Esophagus muscularis mucosa (tissue), 4 donors: Measurements from ENCODE around the gene UGT1A3. TPM values are rescaled to one million over a fixed set of nuclear protein-coding genes. Genes with fewer than 3 reads are reported as not detected.

ENCODE experiments used
- DNase-seq: peaks from one replicate; pipeline ENCODE4 v3.0.0-alpha.2; 2017; ENCODE audit errors: extremely low spot score
- H3K27ac ChIP-seq, 4 donors: fragments of 200-600 bp; sonication (generic); replicated peaks in 1 of 4; 1 replicate in 3 of 4; 2 replicates in 1 of 4; pipeline ENCODE4 v1.5.1; 2016 to 2019; ENCODE audit warnings: mild to moderate bottlenecking in 1 of 4
- H3K27me3 ChIP-seq, 4 donors: fragments of 200-600 bp; sonication (generic); one replicate each; pipeline versions ENCODE4 v1.5.1 to v1.6.0; 2016 to 2019
- H3K36me3 ChIP-seq, 4 donors: fragments of 200-600 bp; sonication (generic); one replicate each; pipeline ENCODE4 v1.5.1; 2016 to 2019
- H3K4me1 ChIP-seq, 4 donors: fragments of 200-600 bp; sonication (generic); one replicate each; pipeline ENCODE4 v1.5.1; 2016 to 2019
- H3K4me3 ChIP-seq, 4 donors: fragments of 200-600 bp; sonication (generic); 1 replicate in 2 of 4; 2 replicates in 2 of 4; pipeline ENCODE4 v1.5.1; 2016 to 2019; ENCODE audit warnings: mild to moderate bottlenecking in 4 of 4, moderate library complexity in 1 of 4
- H3K9me3 ChIP-seq, 4 donors: fragments of 200-600 bp; sonication (generic); 1 replicate in 3 of 4; 2 replicates in 1 of 4; pipeline ENCODE4 v1.5.1; 2016 to 2019
- EP300 ChIP-seq: sonication (generic); formaldehyde crosslinking; IDR thresholded peaks from one replicate; pipeline ENCODE4 v1.6.1; 2017; ENCODE audit warnings: antibody characterized with exemption
- POLR2A ChIP-seq: fragments of 450-650 bp; IDR thresholded peaks from one replicate; pipeline ENCODE4 v1.6.1; 2017; ENCODE audit warnings: antibody characterized with exemption, moderate library complexity, mild to moderate bottlenecking, low read depth
- POLR2AphosphoS5 ChIP-seq, 2 donors: sonication (generic); formaldehyde crosslinking; IDR thresholded peaks; one replicate each; pipeline ENCODE4 v1.6.1; 2017; ENCODE audit warnings: antibody characterized with exemption in 2 of 2
- whole genome bisulfite sequencing: methylation state at CpG from one replicate; pipeline ENCODE4 v1.1.5; 2018; 5-methylcytosine and 5-hydroxymethylcytosine counted together
- intact Hi-C: fragments of 100-400 bp; cut with DNase I; formaldehyde crosslinking; loops from one replicate; pipeline ENCODE4 v1.15.1; 2023
- total RNA-seq, 4 donors: library from RNA; depleted of rRNA; stranded (reverse); fragments of >200 nt; gene quantifications; one replicate each; pipeline versions ENCODE4 v1.1.0 to v1.2.1, GENCODE V29; 2016
- TF ChIP-seq, protein P1 (sequence below), 3 experiments: fragments of 200-600 bp in 2 of 3; fragments of 450-650 bp in 1 of 3; sonication (generic) in 2 of 3; IDR thresholded peaks; one replicate each; pipeline ENCODE4 v1.5.1; 2017 to 2019; ENCODE audit warnings: antibody characterized with exemption in 3 of 3, mild to moderate bottlenecking in 2 of 3, moderate library complexity in 1 of 3

The UGT1A3 gene
- total RNA-seq, 4 donors from 2014 or later: not detected

DNA sequence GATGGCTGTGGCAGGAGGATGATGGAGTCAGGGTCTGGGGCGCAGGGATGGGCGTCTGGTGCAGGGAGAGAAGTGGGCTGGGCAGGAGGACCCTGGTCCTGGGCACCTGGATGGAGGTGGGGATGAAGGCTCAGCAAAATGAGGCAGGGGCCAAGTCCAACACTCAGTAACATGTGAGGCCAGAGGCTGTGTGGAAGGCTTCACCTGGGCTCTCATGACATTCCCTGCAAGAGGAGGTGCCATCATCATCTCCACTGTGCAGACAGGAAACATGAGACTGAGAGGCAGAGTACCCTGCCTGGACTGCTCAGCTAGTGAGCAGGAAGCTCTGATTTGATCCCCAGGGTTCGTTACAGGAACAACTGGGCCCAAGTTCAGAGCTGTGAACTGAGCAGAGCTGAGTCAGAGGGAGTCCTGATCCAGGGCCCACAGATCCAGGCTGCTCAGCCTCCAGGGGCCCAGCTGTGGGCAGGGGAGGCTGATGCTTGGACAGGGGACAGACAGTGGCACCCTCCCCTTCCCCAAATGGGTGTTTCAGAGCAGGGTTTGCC is 88.6 kb downstream of the UGT1A3 start:
- Histone ChIP-seq H3K4me1 (no peaks in the 10 kb centered on the region), H3K9me3 (no peaks in the 10 kb centered on the region), H3K27ac (no peak overlapping the region), H3K36me3 (no peaks in the 10 kb centered on the region), H3K4me3 (no peak overlapping the region), H3K27me3 (peaks cover 0 to 5% (median 0%) of the 10 kb centered on the region in 4 donors)
- DNase-seq: no peak
- TF ChIP-seq, protein P1, sequence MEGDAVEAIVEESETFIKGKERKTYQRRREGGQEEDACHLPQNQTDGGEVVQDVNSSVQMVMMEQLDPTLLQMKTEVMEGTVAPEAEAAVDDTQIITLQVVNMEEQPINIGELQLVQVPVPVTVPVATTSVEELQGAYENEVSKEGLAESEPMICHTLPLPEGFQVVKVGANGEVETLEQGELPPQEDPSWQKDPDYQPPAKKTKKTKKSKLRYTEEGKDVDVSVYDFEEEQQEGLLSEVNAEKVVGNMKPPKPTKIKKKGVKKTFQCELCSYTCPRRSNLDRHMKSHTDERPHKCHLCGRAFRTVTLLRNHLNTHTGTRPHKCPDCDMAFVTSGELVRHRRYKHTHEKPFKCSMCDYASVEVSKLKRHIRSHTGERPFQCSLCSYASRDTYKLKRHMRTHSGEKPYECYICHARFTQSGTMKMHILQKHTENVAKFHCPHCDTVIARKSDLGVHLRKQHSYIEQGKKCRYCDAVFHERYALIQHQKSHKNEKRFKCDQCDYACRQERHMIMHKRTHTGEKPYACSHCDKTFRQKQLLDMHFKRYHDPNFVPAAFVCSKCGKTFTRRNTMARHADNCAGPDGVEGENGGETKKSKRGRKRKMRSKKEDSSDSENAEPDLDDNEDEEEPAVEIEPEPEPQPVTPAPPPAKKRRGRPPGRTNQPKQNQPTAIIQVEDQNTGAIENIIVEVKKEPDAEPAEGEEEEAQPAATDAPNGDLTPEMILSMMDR (IDR thresholded peaks at IDR 0.05): no peak
- TF ChIP-seq EP300 (no peak), POLR2A (no peak), POLR2AphosphoS5 (IDR thresholded peaks at IDR 0.05) (no peak)
- intact Hi-C loops: no loop called here
- 90% methylated on average over 2 of the region's 3 CpGs for WGBS

DNA sequence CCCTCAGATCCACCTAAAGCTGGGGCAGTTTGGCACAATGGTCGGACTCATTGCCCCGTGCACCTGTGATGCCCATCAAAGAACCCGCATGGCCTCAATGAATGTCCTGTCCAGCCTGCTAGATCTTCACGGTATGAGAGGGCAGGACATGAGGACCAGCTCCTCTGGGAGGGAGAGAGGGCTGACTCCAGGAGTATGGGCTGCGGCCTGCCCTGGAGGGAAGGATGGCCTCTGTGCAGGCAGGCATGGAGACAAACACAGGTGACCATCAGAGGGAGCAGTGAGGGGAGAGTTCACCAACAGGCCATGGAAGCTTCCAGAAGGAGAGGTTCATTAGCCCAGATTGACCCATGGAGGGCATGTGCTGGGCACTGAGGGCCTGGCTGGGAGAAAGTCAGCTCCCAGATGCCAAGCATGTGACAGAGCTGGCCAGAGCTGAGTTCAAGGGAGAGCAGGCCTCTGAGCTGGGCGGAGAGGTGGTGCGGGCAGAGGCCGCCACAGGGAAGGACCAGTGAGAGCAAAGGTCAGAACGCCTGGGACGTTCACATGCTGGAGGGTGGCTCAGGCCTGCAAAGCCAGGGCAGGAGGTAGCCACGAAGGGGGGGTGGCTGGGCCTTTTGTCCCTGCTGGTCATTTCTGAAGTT is 89.3 kb downstream of the UGT1A3 start:
- 91% methylated on average over 9 of the region's 11 CpGs for WGBS
- intact Hi-C loops: no loop called here
- no peak for DNase-seq

DNA sequence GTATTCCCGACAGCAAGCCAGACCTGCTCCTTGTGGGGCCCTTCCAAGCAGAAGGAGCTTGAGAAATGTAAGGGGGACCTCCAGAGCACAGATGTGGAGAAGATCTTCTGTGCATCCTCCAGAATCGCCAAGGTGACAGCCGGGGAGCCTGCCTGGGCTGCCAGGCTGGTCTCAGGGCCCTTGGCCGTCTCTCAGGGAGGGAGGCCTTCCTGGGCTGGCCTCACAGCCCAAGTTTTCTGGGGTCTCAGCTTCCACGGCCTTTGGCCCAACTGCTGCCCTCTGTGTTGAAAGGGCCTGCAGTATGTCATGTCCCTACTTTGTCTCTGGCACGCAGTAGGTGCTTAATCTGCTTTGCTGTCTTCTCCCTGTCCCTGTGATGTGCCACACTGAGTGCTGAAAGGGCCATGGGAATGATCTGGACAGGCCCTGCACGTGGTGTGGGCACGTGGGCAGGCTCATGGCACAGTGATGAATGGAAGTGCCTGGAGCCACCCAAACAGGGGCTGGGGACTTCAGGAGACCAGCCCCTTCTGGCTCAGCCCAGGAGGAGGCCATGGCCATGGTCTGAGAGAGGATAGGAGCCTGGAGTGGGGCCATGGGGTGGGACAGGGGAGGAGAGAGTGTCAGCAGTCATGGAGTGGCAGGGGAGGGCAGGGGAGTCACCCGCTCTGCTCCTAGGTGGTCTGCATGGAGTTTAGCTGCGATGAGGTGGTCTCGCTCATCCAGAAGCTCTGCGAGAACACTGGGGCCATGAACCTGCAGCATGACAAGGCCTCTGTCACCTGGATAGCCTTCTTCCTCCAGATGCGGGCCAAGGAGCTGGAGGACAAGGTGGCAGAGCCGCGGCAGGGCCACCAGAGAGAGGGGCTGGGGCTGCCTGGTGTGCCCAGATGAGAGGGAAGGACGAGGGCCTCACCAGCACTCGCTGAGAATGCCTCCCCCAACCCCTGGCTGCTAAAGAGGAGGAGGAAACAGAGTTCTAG is 90.1 kb downstream of the UGT1A3 start:
- TF ChIP-seq POLR2A (no peak), POLR2AphosphoS5 (IDR thresholded peaks at IDR 0.05) (no peak), EP300 (no peak)
- TF ChIP-seq, protein P1 (IDR thresholded peaks at IDR 0.05): no peak
- 85% methylated on average over 14 of the region's 17 CpGs for WGBS

More for the DNA sequence above, 89.3 kb downstream of the UGT1A3 start:
- no peak overlapping the region for H3K4me3 ChIP-seq
- TF ChIP-seq POLR2A: no peak
- TF ChIP-seq POLR2AphosphoS5 (IDR thresholded peaks at IDR 0.05): no peak
- no peak for TF ChIP-seq EP300
- no peaks in the 10 kb centered on the region for H3K4me1 ChIP-seq
- no peak overlapping the region for H3K27ac ChIP-seq
- H3K27me3 ChIP-seq: peaks cover 0 to 5% (median 0%) of the 10 kb centered on the region in 4 donors
- H3K36me3 ChIP-seq: no peaks in the 10 kb centered on the region
- H3K9me3 ChIP-seq: no peaks in the 10 kb centered on the region

DNA sequence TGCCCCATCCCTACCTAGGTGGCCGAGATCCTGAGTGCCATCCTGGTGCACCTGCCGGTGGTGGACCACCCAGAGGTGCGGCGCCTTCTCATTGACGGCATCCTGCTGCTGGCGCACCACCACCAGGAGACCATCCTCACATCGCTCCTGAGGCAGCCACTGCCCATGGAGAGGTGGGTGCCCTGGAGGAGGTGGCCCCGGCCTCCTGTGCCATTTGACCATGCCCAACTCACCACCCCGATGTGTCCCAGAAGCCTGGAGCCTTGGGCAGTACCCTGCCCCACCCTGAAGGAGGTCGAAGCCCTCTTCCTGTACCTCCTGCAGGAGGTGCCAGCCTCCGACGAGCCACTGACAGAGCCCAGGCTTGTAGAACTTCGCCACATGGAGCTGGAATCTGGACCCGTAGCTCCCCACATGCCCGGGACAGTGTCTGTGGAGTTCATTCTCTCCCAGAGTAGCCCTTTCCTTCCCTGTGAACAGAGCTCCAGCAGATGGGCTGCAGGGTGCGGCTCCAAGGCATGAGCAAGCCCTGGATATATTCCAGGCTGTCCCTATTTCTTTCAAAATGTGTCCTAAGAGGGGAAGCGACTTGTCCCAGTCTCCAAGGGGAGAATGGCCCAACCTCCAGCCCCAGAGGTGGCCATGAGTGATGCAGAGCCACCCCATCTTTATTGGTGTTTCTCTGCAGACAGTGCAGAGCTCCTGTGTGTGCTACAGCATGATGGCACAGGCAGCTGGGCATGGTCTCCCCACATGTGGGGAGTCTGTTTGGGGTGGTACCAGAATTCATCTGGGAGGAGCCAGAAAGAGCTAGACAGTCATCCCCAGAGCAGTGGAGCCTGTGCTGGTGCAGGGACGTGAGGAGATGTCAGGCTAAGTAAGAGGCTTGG is 91.3 kb downstream of the UGT1A3 start:
- TF ChIP-seq POLR2A (no peak), EP300 (no peak), POLR2AphosphoS5 (IDR thresholded peaks at IDR 0.05) (no peak)
- TF ChIP-seq, protein P1 (IDR thresholded peaks at IDR 0.05): no peak
- DNase-seq: no peak
- Histone ChIP-seq H3K4me1 (no peaks in the 10 kb centered on the region), H3K9me3 (no peaks in the 10 kb centered on the region), H3K4me3 (no peak overlapping the region), H3K27me3 (peaks cover 0 to 5% (median 0%) of the 10 kb centered on the region in 4 donors), H3K36me3 (no peaks in the 10 kb centered on the region), H3K27ac (no peak overlapping the region)
- intact Hi-C loops: no loop called here
- WGBS: 25% methylated on average over 2 of the region's 18 CpGs

More for the DNA sequence above, 90.1 kb downstream of the UGT1A3 start:
- DNase-seq: no peak
- Histone ChIP-seq H3K27ac (no peak overlapping the region), H3K27me3 (peaks cover 0 to 5% (median 0%) of the 10 kb centered on the region in 4 donors), H3K36me3 (no peaks in the 10 kb centered on the region), H3K4me1 (no peaks in the 10 kb centered on the region), H3K4me3 (no peak overlapping the region), H3K9me3 (no peaks in the 10 kb centered on the region)
- intact Hi-C loops: no loop called here
